Esophagus squamous epithelium (tissue), 4 donors: ENCODE measurements around the gene DNAJC13.

Experiments
- CTCF ChIP-seq, 6 experiments: fragments of 450-650 bp in 4 of 6; fragments of 200-600 bp in 2 of 6; sonication (generic) in 2 of 6; IDR thresholded peaks; one replicate each; pipeline ENCODE4 v1.5.1; 2016 to 2019; ENCODE audit warnings: antibody characterized with exemption in 6 of 6, mild to moderate bottlenecking in 4 of 6, moderate library complexity in 4 of 6
- POLR2A ChIP-seq, 4 donors: fragments of 450-650 bp; IDR thresholded peaks; one replicate each; pipeline ENCODE4 v1.6.1; 2017; ENCODE audit warnings: antibody characterized with exemption in 4 of 4, mild to moderate bottlenecking in 4 of 4, moderate library complexity in 3 of 4

DNA sequence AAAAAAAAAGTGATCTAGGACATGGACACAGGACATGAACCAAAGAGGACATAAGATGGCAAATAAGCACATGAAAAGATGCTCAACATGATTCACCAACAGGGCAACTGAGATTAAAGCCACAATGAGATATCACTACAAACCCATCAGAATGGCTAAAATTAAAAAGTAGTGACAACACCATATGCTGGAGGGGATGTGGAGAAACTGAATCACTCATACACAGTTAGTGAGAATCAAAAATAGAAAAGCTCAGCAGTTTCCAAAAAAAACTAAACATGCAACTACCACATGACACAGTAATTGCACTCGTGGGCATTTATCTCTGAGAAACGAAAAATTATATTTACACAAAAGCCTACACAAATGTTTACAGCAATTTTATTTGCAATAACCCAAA is 151.9 kb downstream of the DNAJC13 start:
- no peak for TF ChIP-seq CTCF (IDR thresholded peaks at IDR 0.05)
- no peak for TF ChIP-seq POLR2A (IDR thresholded peaks at IDR 0.05)
